ENCODE measurements around the gene COX5B. TPM values are rescaled to one million over a fixed set of nuclear protein-coding genes. Genes with fewer than 3 reads are reported as not detected.

Gene COX5B
- polyA plus RNA-seq, 3 donors: 190 to 246 (median 208) TPM

DNA sequence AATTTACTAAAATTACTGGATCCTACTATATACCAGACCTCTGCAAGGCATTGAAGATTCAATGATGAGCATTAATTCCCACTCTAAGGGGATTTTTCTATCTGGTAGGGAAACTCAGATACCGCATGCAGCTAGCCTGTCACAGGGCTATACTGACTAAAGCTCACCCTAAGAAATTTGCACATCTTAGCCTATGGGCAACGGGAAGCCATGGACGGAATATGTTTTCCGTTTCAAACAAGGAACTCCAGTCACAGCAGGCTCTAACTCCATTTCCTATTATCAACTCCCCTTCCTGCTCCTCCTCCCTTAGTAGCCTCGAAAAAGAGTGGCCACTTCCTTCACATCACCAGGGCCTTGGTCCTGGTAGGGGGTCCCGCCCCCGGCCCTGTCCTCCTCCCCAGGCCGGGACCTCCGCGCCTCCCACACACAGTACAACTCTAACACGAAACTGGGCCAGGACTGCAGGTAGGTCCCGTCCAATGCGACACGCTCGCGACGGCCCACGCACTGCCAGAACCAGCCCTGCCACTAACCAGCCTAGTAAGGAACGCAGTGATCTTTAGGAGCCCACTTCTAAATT is 659 bp upstream of the COX5B start:
- DNase-seq: no peak

DNA sequence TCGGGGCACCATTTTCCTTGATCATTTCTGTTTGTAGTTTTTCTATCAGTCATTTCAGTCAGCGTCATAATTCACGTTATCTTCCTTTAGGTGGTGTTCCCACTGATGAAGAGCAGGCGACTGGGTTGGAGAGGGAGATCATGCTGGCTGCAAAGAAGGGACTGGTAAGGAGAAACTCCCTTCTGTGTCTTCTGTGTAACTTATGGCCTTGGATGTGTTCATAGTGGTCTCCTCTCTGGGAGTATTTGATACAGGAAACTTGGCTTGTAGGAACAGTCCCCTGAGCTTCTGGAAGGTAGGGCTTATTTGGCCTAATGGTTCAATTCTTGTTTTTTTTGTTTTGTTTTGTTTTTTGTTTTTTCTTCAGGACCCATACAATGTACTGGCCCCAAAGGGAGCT is 1.1 kb downstream of the COX5B start:
- no peak for DNase-seq

DNA sequence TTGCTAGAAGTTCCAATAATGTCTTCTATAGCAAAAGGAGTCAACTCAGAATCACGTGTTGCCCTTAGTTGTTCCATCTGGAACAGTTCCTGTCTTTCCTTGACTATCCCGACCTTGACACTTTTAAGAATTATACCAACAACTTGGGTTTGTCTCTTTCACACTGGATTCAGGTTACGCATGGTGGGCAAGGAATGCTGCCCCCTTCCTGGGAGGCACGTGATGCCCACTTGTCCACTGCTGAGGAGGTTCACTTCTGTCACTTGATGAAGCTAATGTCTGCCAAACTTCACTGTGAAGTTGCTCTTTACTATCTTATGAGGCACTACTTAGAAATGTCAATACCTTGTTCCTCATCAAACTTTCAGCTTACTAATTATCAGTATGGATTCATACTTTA is 5.3 kb downstream of the COX5B start:
- DNase-seq: no peak

DNA sequence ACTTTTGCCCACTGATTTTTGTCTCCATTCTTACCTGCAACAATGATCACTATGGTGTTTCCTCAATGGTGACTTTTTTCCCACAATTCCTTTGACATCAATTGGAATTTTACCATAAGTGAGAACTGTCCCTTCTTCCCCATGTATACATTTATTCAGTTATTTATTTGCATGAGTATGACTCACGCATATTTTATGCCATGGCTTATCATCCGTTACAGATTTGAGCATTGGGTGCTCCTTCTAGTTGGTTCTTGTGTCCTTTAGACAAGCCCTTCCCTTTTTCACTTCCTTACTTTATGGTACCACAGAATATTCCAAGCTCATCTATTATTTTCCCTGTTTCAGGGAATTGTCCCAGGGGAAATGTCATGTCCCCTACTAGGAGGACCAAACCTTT is 7.6 kb downstream of the COX5B start:
- DNase-seq: no peak

DNA sequence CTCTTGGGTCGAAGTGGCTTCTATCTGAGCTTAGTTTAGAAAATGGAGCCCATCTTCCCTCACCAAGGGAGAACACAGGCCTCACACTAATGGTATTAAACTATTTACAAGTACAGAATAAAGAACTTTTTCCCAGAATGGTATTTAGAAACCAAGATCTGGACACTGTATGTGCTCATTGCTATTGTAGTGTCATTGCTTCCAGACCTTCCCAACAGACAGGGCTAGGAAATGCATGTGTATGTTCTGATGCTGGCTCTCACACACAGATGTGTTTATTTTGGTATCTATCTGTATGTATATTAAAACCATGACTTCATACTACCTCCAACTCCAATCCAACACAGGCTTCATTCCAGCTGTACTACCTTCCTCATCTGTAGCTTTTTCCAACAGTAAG is 8.0 kb downstream of the COX5B start:
- DNase-seq: no peak

DNA sequence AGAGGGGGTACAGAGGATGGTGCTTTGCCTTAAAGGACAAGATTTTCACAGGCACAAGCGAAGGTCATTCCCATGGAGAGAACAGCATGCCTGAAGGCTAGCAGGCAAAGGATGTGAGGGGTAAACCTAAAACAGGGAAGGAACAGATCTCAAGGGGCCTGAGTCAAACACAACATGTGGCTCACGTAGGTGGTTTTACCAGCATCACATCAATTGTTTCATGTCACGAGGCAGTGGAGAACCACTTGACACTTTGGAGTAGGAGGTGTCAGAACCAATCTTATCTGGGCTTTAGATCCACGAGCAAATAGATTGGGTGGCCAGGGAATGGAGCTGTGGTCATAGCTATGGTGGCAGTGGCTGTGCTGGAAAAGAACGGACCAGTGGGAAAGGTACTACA is 8.4 kb downstream of the COX5B start:
- no peak for DNase-seq

DNA sequence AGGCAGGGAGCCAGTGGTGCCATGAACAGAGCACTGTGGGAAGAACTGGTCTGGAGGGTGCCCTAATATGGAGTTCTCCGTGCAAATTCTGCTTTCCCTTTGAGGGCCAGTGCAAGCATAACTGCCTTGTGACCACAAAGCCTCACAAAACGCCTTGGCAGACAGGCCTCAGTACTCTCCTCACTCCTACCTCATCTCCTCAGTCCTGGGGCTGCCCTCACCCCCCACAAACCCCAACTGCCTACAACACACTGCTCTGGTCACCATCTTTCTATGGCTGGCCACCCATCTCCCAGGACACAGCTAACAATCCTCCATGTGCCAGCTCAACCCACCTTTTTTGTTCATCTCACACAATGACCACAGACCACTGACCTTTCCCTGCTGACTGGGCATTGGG is 8.9 kb downstream of the COX5B start:
- no peak for DNase-seq

DNA sequence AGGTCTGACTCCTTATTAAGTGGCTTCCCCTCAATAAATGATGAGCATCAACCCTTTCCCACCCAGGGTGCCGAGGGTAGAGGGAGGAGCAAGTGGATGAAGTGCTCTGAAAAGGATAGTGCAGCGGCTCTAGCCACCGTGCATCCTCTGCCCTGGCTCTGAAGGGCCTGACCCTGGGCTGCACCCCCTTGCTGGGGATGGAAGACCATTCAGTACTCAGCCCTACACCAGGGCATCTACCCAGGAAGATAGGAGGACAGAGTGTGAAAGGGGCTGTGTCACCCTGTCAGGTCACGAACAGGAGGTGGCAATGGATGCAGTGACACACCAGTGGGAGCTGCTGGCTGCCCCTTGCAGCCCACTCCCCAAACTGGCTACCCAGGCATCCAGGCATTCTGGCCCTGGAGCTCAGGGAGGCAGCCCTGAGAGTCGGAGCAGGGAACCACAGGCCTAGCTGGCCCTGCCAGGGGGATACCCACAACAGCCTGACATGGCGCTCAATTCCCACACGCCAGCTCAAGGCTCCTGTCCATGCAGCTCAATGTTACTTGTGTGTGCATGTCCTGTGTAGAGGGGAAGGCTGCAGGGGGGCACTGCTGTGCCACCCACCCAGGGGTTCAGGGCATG is 10.4 kb downstream of the COX5B start:
- no peak for DNase-seq

DNA sequence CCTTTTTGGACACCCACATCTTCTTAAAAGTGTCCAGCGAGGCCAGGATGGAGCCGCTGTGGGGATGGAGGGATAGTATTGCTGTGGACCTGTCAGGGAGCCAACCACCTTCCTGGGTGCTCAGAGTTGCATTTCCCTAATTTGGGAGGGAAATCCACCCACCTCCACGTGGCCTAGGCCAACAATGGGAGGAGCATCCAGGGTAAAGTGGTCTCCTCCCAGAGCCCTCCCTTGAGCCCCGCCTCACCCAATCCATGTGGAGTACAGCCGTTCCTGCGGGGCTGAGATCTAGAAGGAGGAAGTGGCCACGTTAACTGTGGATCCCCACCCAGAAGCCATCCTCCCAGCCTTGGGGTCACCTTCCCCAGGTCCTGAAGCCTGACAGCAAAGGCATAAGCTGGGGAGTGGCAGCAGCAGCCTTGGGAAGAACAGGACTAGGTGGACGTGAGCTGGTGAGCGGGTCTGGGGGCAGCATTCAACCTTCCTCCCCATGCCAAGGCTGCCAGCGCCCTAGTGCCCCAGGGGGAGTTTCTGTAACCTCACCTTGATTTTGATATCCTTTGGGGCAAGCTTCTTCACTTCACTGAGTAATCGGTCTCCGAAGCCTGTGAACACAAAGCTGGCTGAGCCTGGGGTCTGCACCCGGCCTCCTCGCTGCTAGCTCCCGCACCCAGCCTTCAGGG is 11.2 kb downstream of the COX5B start:
- no peak for DNase-seq

DNA sequence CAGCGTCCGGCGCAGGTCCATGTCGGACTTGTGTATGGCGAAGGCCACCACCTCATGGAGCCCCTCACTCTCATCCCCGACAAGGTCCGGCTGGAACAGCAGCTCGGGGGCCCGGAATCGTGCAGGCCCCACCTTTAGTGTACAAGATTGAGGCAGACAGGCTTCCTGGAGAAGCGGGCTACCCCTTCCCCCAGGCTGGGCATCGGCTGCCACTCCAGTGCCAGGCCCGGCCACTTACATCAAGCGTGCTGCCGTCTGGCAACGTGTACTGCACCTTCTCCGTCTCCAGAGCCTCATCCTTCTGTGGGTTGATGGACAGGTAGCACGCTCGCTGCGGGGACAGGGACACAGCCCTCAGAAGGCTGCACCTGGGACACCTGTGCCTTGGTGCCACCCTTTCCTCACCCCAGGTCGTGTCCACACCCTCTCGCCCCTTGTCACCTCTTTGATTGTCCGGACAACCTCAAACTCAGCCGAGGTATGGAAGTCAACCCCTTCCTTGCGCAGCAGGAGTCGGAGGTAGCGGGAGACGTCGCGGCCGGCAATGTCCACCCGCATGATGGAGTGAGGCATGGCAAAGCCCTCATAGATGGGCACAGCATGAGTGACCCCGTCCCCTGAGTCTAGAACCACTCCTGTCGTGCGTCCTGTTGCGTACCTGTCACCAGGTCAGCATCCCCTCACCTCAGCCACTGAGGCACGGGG is 12.3 kb downstream of the COX5B start:
- no peak for DNase-seq

DNA sequence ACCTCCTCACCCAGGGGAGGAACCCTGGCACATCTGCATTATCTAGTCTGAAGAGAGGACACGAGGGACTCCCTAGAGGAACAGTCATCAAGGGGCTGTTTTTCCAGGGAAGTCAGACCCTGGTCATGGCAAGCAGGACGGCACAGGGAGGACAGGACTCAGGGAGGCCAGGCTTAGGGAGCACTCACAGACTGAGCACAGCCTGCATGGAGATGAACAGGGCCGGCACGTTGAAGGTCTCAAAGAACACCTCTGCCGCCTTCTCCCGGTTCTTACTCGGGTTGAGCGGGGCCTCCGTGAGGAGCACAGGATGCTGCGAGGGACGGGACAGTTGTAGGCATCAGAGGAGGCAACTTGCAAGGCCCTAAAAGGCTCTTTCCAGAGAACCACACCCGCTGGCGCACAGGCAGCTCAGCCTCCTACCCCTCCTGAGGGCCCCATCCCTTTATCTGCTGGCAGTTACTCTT is 12.9 kb downstream of the COX5B start:
- no peak for DNase-seq

DNA sequence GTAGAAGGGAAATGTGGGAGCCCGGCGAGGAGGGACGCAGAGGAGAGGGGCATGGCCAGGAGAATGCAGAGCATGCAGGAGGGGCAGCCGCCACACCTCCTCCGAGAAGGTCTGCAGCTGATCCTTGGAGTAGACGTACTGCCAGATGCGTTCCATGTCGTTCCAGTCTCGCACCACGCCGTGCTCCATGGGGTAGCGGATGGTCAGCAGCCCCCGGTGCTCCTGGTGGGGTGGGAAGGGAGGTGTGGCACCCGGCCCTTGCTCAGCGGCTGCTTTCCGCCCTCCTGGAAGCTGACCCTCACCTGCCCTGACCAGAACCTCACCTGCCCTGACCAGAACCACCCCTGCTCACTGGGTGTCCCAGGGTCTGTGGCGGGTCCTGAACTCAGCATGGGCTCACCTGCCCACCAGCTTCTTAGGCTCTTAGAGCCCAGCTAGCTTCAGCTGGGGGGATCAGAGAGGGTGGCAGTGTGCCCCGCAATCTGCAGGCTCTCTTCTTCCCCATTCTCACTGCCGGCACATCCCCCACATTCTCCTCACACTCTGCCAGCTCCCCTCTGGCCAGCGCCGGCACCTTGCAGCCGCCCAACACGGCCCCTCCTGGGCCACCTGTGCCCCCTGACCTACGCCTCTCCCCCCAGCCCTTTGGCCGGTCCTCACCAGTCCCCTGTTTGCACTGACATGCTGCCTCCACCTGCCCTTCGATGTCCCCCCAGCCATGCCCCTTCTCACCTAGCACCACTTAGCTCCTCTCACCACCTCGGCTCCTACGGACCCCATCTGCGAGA is 13.6 kb downstream of the COX5B start:
- no peak for DNase-seq

DNA sequence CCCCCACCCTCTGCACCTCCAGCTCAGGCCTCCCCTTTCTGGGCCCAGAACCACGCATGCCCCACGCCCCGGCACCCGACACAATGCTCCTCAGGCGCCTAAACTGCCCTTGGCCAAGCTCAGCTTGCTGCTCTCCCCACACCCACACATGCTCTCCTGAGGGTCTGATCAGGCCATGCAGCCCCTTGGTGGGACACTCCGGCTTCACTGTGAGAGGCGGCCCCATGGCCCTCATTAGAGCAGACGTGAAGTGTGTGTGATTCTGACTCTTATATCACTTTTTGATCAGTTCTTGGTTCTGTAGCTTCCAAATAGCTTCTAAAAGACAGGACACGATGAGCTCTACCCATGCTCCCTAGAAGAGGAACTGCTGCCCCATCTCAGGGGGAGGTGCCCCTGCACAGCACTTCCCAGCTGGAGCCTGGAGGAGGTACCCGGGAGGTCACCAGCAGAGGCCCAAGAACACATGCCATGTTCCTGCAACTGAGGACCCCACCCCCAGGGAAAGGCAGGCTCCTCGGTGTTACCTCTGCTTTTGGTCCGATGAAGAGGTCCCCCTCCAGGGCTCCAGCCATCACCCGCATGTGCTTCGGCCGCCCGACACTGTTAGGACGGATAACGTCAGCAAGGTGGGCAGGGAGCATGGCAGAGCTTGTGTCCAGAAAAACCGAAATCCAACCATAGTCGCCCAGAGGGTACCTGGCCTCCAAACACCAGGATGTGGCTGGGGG is 14.3 kb downstream of the COX5B start:
- DNase-seq: no peak

DNA sequence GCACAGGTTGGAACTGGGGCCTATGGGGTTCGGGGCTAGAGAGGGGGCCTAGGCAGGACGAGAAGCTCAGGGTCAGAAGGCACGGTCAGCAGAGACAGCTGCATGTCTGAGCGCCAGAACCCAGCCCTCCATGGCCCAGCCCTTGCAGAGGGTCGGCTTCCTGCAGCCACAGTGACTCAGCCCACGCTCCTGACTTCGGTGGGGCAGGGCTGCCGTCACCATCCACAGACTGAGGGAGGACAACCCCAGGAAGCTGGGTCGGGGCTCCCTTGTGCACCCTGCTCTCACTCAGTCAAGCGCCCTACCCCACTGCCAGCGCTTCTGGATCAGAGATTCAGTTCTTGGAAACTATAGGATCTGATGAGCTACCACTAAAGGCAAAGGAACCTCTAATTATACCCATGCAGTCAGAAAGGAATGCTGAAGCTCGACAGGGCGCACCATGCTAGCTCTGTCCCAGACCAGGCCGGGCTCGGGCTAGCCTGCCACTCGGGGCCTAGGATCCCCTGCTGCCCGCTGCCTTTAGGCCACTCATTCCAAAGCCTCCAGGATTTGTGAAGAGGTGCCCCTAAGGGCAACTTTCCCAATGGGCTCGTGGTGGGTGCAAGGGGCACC is 15.0 kb downstream of the COX5B start:
- DNase-seq: no peak

DNA sequence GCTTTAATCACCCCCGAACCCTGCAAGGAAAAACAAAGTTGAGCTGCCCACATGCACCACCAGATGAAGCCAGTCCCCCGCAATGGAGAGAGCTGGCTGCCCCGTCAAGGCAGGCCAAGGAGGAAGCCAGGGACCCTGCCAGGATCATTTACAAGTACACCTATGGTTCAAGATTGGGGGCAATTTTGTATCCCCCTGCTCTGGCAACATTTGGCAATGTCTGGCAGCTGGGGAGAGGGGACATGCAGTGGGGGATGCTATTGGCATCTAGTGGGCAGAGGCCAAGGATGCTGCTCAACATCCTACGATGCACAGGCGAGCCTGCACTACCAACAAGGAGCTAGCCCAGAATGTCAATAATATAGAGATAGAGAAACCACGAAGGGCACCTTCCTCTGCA is 16.1 kb downstream of the COX5B start:
- no peak for DNase-seq

DNA sequence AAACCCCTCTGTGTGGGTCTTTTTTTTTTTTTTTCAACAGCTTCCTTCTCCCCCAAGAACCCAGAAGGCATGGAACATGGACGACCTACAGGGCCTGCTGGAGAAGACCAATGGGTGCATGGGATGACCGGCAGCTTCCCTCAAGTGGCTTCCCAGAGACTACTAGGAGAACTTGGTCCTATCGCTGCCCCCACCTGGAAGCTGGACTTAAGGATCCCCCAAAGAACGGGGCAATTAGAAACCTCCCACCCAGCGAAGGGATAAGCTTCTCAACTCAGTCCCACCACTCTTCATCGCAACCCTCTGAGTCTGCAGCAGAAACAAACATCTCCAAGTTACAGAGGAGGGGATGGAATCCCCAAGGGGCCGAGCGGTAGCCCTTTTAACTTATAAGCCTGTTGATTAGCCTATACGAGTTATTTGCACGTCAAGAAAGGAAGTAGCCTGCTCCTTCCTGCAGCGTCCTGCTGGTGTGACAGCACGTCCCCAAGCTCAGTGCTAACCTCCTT is 16.6 kb downstream of the COX5B start:
- no peak for DNase-seq

DNA sequence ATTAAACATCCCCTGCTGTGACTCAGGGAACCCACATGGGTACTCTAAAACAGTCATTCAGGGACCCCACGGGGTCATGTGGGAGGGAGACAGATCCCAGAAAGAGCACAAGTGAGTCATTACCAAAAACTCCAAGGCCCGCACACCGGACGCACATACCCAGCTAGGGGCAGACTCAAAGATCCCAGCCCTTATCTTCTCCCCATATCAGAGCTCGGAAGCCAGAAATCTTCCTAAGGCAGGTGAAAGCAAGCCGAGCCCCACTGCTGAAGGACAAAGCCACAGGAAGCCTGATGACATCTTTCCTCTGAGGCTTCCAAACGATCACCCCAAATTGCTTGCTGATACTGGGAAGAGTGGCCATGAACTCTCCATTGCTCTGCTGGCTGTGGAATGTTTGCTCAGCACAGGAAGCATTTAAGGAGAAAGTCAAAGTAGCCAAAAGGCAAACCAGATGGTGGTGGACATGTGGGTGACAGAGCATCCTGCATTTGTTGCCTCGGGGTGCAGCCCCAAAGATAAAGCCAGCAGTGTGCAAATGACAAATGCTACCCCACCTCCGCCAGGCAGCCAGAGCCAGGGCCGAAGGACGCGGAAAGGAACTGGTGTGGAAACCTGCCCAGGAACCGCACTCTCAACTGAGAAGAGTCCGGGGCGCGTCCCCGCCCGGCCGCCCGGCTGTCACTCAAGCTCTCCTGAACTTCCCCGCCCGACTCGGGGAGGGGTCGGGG is 17.2 kb downstream of the COX5B start:
- peak; percentile 70 for DNase-seq

DNA sequence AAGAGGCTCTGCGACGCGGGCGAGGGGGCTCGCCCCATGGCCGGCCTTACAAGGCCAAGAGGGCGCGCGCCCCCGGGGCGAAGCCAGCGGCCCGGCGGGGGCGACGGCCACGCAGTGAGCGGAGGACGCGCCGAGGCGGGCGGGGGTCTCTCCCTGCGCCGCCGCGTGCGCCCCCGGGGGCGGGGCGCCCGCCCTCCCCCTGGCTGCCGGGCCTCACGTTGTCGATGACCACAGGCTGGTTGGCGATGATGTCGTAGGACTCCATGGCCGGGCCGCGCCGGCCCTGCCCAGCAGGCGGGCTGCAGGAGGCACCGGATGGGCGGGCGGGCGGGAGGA is 17.7 kb downstream of the COX5B start:
- DNase-seq: no peak

DNA sequence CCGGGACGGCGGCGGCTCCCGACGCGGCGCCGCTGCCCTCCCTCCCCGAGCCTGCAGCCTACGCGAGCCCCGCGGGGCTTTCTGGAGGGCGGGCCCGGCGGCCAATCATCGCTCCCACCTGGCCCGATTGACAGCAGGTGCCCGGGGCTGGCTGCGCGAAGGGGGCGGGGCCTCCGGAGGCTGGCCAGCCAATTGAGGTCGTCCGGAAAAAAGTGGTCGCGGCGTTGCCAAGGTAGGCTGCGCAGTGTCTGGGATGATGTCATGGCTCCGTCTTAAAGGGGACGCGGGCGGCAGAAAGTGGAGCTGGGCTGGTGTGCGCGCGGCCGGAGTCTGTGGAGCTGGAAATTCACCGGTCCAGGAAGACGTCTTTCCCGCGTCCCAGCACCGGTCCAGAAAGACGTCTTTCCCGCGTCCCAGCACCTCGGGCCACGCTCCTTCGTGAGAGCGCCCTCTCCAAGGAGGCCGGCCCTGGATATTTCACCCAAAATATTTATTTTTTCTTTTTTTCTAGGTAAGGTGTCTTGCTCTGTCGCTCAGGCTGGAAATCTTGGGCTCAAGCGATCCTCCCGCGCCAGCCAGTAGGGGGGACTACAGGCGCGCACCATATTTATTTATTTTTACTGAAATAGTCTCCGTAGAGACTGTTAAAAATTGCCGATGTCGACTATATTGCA is 18.2 kb downstream of the COX5B start, which contains the start of gene ACTR1B:
ACTR1B (minus strand) TSS at position 83 of the 674 bp plus-strand sequence. CDS start 154 bp downstream, outside the sequence.
- DNase-seq: peak; percentile 98

All from renal pelvis (tissue), 4 donors.